Liver (tissue), 9 donors: ENCODE measurements around the gene CD2. TPM values are rescaled to one million over a fixed set of nuclear protein-coding genes. Genes with fewer than 3 reads are reported as not detected.

Experiments used
- DNase-seq: peaks from one replicate; pipeline ENCODE4 v3.0.0-alpha.2; 2017; ENCODE audit warnings: low spot score
- H3K27ac ChIP-seq, 2 donors: one replicate each; pipeline ENCODE4 v1.7.0; 2013; ENCODE audit warnings: inconsistent platforms in 2 of 2, low read length in 2 of 2, control low read depth in 1 of 2, low read depth in 1 of 2, mild to moderate bottlenecking in 1 of 2
- H3K27me3 ChIP-seq, 4 donors: one replicate each; pipeline versions ENCODE4 v1.6.1 to v1.7.0; 2013; ENCODE audit warnings: low read length in 3 of 4, inconsistent platforms in 1 of 4, mild to moderate bottlenecking in 1 of 4, moderate library complexity in 1 of 4; ENCODE audit not compliant: control insufficient read depth in 4 of 4, insufficient read depth in 4 of 4
- H3K36me3 ChIP-seq, 4 donors: one replicate each; pipeline versions ENCODE4 v1.6.1 to v1.7.0; 2013; ENCODE audit warnings: low read length in 3 of 4, mild to moderate bottlenecking in 3 of 4, low read depth in 1 of 4, moderate library complexity in 1 of 4; ENCODE audit not compliant: control insufficient read depth in 4 of 4, insufficient read depth in 3 of 4
- H3K4me1 ChIP-seq, 4 donors: one replicate each; pipeline versions ENCODE4 v1.6.1 to v1.7.0; 2013; ENCODE audit warnings: low read length in 3 of 4, mild to moderate bottlenecking in 3 of 4, moderate library complexity in 1 of 4; ENCODE audit not compliant: control insufficient read depth in 4 of 4, insufficient read depth in 4 of 4
- H3K4me3 ChIP-seq, 3 donors: one replicate each; pipeline versions ENCODE4 v1.6.1 to v1.7.0; 2013; ENCODE audit warnings: low read length in 3 of 3, control low read depth in 1 of 3, low read depth in 1 of 3, mild to moderate bottlenecking in 1 of 3
- H3K9ac ChIP-seq, 2 donors: one replicate each; pipeline ENCODE4 v1.7.0; 2013; ENCODE audit warnings: low read length in 2 of 2, mild to moderate bottlenecking in 2 of 2, moderate library complexity in 2 of 2, control low read depth in 1 of 2, low read depth in 1 of 2
- H3K9me3 ChIP-seq, 4 donors: one replicate each; pipeline versions ENCODE4 v1.6.1 to v1.7.0; 2013; ENCODE audit warnings: low read length in 3 of 4; ENCODE audit not compliant: control insufficient read depth in 4 of 4
- ATF3 ChIP-seq: IDR thresholded peaks from 2 replicates; pipeline ENCODE4 v1.6.1; 2016; ENCODE audit warnings: antibody characterized with exemption
- CTCF ChIP-seq: fragments of 150-350 bp; IDR thresholded peaks from 2 replicates; pipeline ENCODE4 v1.5.1; 2017; ENCODE audit warnings: improper control_type of control experiment, low read depth, low read length; ENCODE audit not compliant: missing input control
- EGR1 ChIP-seq, 2 donors: IDR thresholded peaks; 2 replicates each; pipeline ENCODE4 v1.6.1; 2016 to 2018; ENCODE audit warnings: antibody characterized with exemption in 2 of 2, low read depth in 2 of 2
- FOXA1 ChIP-seq: IDR thresholded peaks from 2 replicates; pipeline ENCODE4 v1.6.1; 2016; ENCODE audit warnings: antibody characterized with exemption
- FOXA2 ChIP-seq: IDR thresholded peaks from 2 replicates; pipeline ENCODE4 v1.6.1; 2016; ENCODE audit warnings: antibody characterized with exemption
- GABPA ChIP-seq, 2 donors: IDR thresholded peaks in 1 of 2; conservative IDR thresholded peaks in 1 of 2; 2 replicates each; pipeline ENCODE4 v1.6.1; 2016; ENCODE audit warnings: antibody characterized with exemption in 2 of 2, mild to moderate bottlenecking in 1 of 2, moderate library complexity in 1 of 2
- HNF4A ChIP-seq, 2 donors: conservative IDR thresholded peaks; 2 replicates each; pipeline ENCODE4 v1.6.1; 2016; ENCODE audit warnings: antibody characterized with exemption in 2 of 2, mild to moderate bottlenecking in 2 of 2
- HNF4G ChIP-seq: IDR thresholded peaks from 2 replicates; pipeline ENCODE4 v1.6.1; 2016; ENCODE audit warnings: antibody characterized with exemption
- JUND ChIP-seq, 2 donors: IDR thresholded peaks; 2 replicates each; pipeline ENCODE4 v1.6.1; 2016; ENCODE audit warnings: antibody characterized with exemption in 2 of 2
- MAX ChIP-seq: IDR thresholded peaks from 2 replicates; pipeline ENCODE4 v1.6.1; 2016; ENCODE audit warnings: antibody characterized with exemption
- NR2F2 ChIP-seq: IDR thresholded peaks from 2 replicates; pipeline ENCODE4 v1.6.1; 2016; ENCODE audit warnings: antibody characterized with exemption
- RAD21 ChIP-seq, 2 donors: IDR thresholded peaks; 2 replicates each; pipeline ENCODE4 v1.6.1; 2016; ENCODE audit warnings: antibody characterized with exemption in 2 of 2, mild to moderate bottlenecking in 2 of 2
- REST ChIP-seq: IDR thresholded peaks from 2 replicates; pipeline ENCODE4 v1.6.1; 2016; ENCODE audit warnings: antibody characterized with exemption, mild to moderate bottlenecking
- RXRA ChIP-seq, 2 donors: IDR thresholded peaks; 2 replicates each; pipeline ENCODE4 v1.6.1; 2017 to 2018; ENCODE audit warnings: antibody characterized with exemption in 2 of 2, mild to moderate bottlenecking in 1 of 2
- SP1 ChIP-seq: IDR thresholded peaks from 2 replicates; pipeline ENCODE4 v1.6.1; 2018; ENCODE audit warnings: antibody characterized with exemption, mild to moderate bottlenecking
- TAF1 ChIP-seq: conservative IDR thresholded peaks from 2 replicates; pipeline ENCODE4 v1.6.1; 2016; ENCODE audit warnings: antibody characterized with exemption, mild to moderate bottlenecking
- YY1 ChIP-seq: IDR thresholded peaks from 2 replicates; pipeline ENCODE4 v1.6.1; 2016; ENCODE audit warnings: antibody characterized with exemption, mild to moderate bottlenecking
- ZBTB33 ChIP-seq: IDR thresholded peaks from 2 replicates; pipeline ENCODE4 v1.6.1; 2016; ENCODE audit warnings: antibody characterized with exemption
- WGBS: extraction: QIAGEN DNeasy Blood & Tissue Kit; methylation state at CpG from one replicate; pipeline ENCODE4 v1.1.7; 2013; 5-methylcytosine and 5-hydroxymethylcytosine counted together
- polyA plus RNA-seq, 2 donors: library from polyadenylated mRNA; stranded (reverse) in 1 of 2; unstranded in 1 of 2; fragments of 200-250 nt in 1 of 2; fragments of >200 nt in 1 of 2; fragmentation: Nextera tagmentation in 1 of 2; extraction: Ambion mirVana in 1 of 2; gene quantifications; one replicate each; pipeline versions ENCODE4 v1.2.1 to v1.2.3, GENCODE V29; 2013 to 2015
- total RNA-seq, 2 donors: library from RNA; depleted of rRNA; stranded (reverse); fragments of >200 nt; gene quantifications; one replicate each; pipeline ENCODE4 v1.2.3, GENCODE V29; 2014
- donor health status: healthy.
- donor health status: healthy.
- donor health status: healthy.
- donor health status: healthy.
- donor health status: healthy.

CD2 gene
- total and polyA plus RNA-seq, 4 donors: 0.28 to 1.5 (median 0.89) TPM

- Histone ChIP-seq H3K4me3 (no peak overlapping the region), H3K27me3 (no peaks in the 10 kb centered on the region), H3K36me3 (no peaks in the 10 kb centered on the region), H3K4me1 (peaks cover 3 to 8% (median 6%) of the 10 kb centered on the region in 4 donors), H3K9me3 (no peaks in the 10 kb centered on the region), H3K9ac (no peak overlapping the region), H3K27ac (no peak overlapping the region)
- no peak for TF ChIP-seq NR2F2
- TF ChIP-seq FOXA2: no peak
- TF ChIP-seq RAD21 (IDR thresholded peaks at IDR 0.05): no peak
- no peak for TF ChIP-seq HNF4G
- TF ChIP-seq FOXA1: no peak
- TF ChIP-seq HNF4A (conservative IDR thresholded peaks at IDR 0.05): no peak
- TF ChIP-seq REST: no peak
- no peak for TF ChIP-seq SP1
- no peak for TF ChIP-seq EGR1 (IDR thresholded peaks at IDR 0.05; ENCODE audit: low read depth in 2 of 2)
- no peak for DNase-seq
- WGBS: 93% methylated on average over 4 of the region's 4 CpGs
These were observed 11.7 kb downstream of the CD2 start for GRCh38 chr1:116765962-116766361.

GRCh38 chr1:116766616-116767469 is 12.6 kb downstream of the CD2 start:
- TF ChIP-seq ZBTB33 (no peak), ATF3 (no peak), TAF1 (no peak), JUND (IDR thresholded peaks at IDR 0.05) (no peak), HNF4G (no peak), YY1 (no peak), GABPA (IDR thresholded peaks at IDR 0.05 in 1 of 2, conservative IDR thresholded peaks at IDR 0.05 in 1 of 2) (no peak), MAX (no peak), EGR1 (IDR thresholded peaks at IDR 0.05; ENCODE audit: low read depth in 2 of 2) (no peak), NR2F2 (no peak), CTCF (no peak), RXRA (IDR thresholded peaks at IDR 0.05) (no peak), REST (no peak), SP1 (no peak), HNF4A (conservative IDR thresholded peaks at IDR 0.05) (no peak), RAD21 (IDR thresholded peaks at IDR 0.05) (no peak)
- DNase-seq: no peak

More at GRCh38 chr1:116766616-116767469, 12.6 kb downstream of the CD2 start:
- WGBS: 93% methylated on average over 13 of the region's 13 CpGs
- H3K4me1 ChIP-seq: peaks cover 3 to 8% (median 6%) of the 10 kb centered on the region in 4 donors
- H3K9ac ChIP-seq: no peak overlapping the region
- no peaks in the 10 kb centered on the region for H3K9me3 ChIP-seq
- no peak overlapping the region for H3K27ac ChIP-seq
- H3K36me3 ChIP-seq: no peaks in the 10 kb centered on the region
- no peak overlapping the region for H3K4me3 ChIP-seq
- no peaks in the 10 kb centered on the region for H3K27me3 ChIP-seq
